Measurements from ENCODE around the gene CACNA2D2. TPM values are rescaled to one million over a fixed set of nuclear protein-coding genes. Genes with fewer than 3 reads are reported as not detected.

CACNA2D2 gene
- total and polyA plus RNA-seq, 2 of the 13 experiments (the other 11 are each of a cell fraction or from before 2014, with no cell fraction given): not detected

GRCh38 chr3:50322115-50322385, 181.4 kb downstream of the CACNA2D2 start (continued):
- no peak for TF ChIP-seq CEBPZ (IDR thresholded peaks at IDR 0.05; ENCODE audit: low read length)
- no peak for TF ChIP-seq ELK4 (CRISPR knock-in tag; IDR thresholded peaks at IDR 0.05; ENCODE audit: borderline replicate concordance)
- no peak for TF ChIP-seq RERE (CRISPR knock-in tag; IDR thresholded peaks at IDR 0.05; ENCODE audit: low read depth)
- TF ChIP-seq CHD2 (IDR thresholded peaks at IDR 0.05; ENCODE audit: low read depth, low read length): no peak
- no peak for TF ChIP-seq ZNF331 (CRISPR knock-in tag; IDR thresholded peaks at IDR 0.05)
- TF ChIP-seq KMT2B (CRISPR knock-in tag; IDR thresholded peaks at IDR 0.05): no peak
- no peak for TF ChIP-seq NFRKB (IDR thresholded peaks at IDR 0.05)
- TF ChIP-seq ZFP1 (CRISPR knock-in tag; IDR thresholded peaks at IDR 0.05): no peak
- no peak for TF ChIP-seq ZNF7 (CRISPR knock-in tag; IDR thresholded peaks at IDR 0.05)
- TF ChIP-seq ONECUT2 (CRISPR knock-in tag; IDR thresholded peaks at IDR 0.05): no peak
- TF ChIP-seq TCF7L2 (IDR thresholded peaks at IDR 0.05; ENCODE audit: low read depth, low read length): no peak
- no peak for TF ChIP-seq SRSF9 (IDR thresholded peaks at IDR 0.05; ENCODE audit: borderline replicate concordance, insufficient read depth, low read depth, low read length, poor library complexity, severe bottlenecking)
- no peak for TF ChIP-seq SUZ12 (IDR thresholded peaks at IDR 0.05; ENCODE audit: low read depth, low read length)
- no peak for TF ChIP-seq STAT5B (CRISPR knock-in tag; IDR thresholded peaks at IDR 0.05)
- TF ChIP-seq ZFP62 (CRISPR knock-in tag; IDR thresholded peaks at IDR 0.05): no peak
- TF ChIP-seq ZNF17 (CRISPR knock-in tag; IDR thresholded peaks at IDR 0.05): no peak
- no peak for TF ChIP-seq MAFG (CRISPR knock-in tag; IDR thresholded peaks at IDR 0.05)
- TF ChIP-seq RAD51 (IDR thresholded peaks at IDR 0.05; ENCODE audit: borderline replicate concordance): no peak
- no peak for TF ChIP-seq SRSF4 (IDR thresholded peaks at IDR 0.05; ENCODE audit: low read depth, low read length, poor library complexity, severe bottlenecking)
- TF ChIP-seq ZNF567 (CRISPR knock-in tag; IDR thresholded peaks at IDR 0.05; ENCODE audit: borderline replicate concordance): 0 out of 2 replicates have a peak, but pooled peaks have one; percentile 16
- no peak for TF ChIP-seq ZBTB43 (CRISPR knock-in tag; conservative IDR thresholded peaks at IDR 0.05)
- no peak for TF ChIP-seq ZNF382 (CRISPR knock-in tag; IDR thresholded peaks at IDR 0.05; ENCODE audit: borderline replicate concordance)
- TF ChIP-seq CAMTA2 (CRISPR knock-in tag; IDR thresholded peaks at IDR 0.05; ENCODE audit: borderline replicate concordance): no peak

Data from HepG2 (cell line).